ENCODE data around the gene RIMBP2.

GRCh38 chr12:130764073-130764472, 48.0 kb upstream of the RIMBP2 start:
- TF ChIP-seq CTCF (IDR thresholded peaks at IDR 0.05) (no peak), POLR2A (IDR thresholded peaks at IDR 0.05) (no peak)
